GM08714 (cell line): ENCODE results near the gene SLC12A3.

Experiments used
- H3K4me3 ChIP-seq: fragments of 200-500 bp; sonication (Bioruptor generic); 2 replicates; pipeline ENCODE4 v1.5.1; 2014; ENCODE audit warnings: mild to moderate bottlenecking, low read length, inconsistent platforms
- ZNF274 ChIP-seq: IDR thresholded peaks from 2 replicates; pipeline ENCODE4 v1.6.1; 2012; ENCODE audit warnings: mild to moderate bottlenecking, low read depth, low read length

Gene SLC12A3

GRCh38 chr16:56921571-56921970 is 56.6 kb downstream of the SLC12A3 start:
- TF ChIP-seq ZNF274 = no peak
- H3K4me3 ChIP-seq = no peak overlapping the region

DNA sequence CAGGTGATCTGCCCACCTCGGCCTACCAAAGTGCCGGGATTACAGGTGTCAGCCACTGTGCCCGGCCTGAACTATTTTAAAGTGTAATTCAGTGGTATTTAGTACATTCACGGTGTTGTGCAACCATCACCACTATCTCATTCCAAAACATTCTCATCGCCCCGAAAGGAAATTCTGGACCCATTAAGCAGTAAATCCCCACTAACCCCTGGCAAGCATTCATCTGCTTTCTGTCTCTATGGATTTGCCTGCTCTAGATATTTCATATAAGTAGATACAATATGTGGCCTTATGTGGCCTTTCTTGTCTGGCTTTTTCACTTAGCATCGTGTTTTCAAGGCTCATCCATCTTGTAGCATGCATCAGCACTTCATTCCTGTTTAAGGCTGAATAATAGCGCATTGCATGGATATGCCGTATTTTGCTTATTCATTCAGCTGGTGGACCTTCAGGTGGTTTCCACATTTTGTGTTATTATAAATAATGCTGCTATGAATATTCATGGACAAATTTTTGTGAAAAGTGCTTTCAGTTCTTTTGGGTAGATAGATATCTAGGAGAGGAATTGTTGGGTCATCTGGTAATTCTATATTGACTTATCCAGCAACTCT is 58.6 kb downstream of the SLC12A3 start:
- no peak overlapping the region for H3K4me3 ChIP-seq
- TF ChIP-seq ZNF274 = no peak

GRCh38 chr16:56927471-56927870 is 62.5 kb downstream of the SLC12A3 start:
- TF ChIP-seq ZNF274 = no peak
- no peak overlapping the region for H3K4me3 ChIP-seq

DNA sequence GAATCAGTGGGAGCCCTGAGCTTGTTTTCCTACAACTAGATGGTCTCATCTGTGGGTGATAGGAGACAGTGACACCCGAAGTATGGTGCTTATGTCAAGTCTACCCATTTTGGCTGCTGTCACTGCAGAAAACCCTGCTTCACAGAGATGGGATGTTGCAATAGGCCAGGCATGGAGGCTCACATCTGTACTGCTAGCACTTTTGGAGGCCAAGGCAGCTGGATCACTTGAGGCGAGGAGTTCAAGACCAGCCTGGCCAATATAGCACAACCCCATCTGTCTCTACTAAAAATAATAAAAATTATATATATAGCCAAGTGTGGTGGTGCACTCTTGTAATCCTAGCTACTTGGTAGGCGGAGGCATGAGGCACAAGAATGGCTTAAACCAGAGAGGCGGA is 64.6 kb downstream of the SLC12A3 start:
- H3K4me3 ChIP-seq = no peak overlapping the region
- no peak for TF ChIP-seq ZNF274

GRCh38 chr16:56930486-56931270 is 65.7 kb downstream of the SLC12A3 start:
- no peak overlapping the region for H3K4me3 ChIP-seq
- TF ChIP-seq ZNF274 = no peak

DNA sequence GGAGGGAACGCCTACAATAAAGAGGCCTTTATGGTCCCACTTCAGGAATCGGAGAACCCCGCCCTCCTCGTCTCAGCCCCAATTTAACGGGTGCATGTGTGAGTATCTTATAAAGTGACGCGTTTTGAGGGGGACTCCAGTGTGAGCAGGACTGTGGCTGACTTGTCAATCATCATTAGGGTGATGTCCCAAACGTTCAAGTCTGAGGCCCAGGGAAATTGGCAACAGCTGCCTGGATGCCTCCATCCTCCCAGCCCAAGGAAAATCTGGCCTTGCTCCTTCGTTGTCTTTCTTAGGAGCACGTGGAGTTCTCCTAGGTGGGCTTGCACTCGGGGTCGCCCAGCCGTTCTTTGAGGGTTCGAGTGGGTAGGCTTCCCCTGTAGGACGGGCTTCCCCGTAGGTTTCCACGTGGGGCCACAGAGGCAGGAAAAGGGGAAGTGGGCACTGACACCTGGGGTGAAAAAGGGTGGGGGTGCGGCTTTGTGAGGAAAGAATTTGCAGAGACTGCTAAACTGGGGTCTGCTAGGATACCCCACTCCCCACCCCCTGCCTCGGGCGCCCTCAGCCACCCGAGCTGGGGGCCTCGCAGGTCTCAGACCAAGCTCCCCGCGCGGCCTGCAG is 66.4 kb downstream of the SLC12A3 start:
- no peak for TF ChIP-seq ZNF274

DNA sequence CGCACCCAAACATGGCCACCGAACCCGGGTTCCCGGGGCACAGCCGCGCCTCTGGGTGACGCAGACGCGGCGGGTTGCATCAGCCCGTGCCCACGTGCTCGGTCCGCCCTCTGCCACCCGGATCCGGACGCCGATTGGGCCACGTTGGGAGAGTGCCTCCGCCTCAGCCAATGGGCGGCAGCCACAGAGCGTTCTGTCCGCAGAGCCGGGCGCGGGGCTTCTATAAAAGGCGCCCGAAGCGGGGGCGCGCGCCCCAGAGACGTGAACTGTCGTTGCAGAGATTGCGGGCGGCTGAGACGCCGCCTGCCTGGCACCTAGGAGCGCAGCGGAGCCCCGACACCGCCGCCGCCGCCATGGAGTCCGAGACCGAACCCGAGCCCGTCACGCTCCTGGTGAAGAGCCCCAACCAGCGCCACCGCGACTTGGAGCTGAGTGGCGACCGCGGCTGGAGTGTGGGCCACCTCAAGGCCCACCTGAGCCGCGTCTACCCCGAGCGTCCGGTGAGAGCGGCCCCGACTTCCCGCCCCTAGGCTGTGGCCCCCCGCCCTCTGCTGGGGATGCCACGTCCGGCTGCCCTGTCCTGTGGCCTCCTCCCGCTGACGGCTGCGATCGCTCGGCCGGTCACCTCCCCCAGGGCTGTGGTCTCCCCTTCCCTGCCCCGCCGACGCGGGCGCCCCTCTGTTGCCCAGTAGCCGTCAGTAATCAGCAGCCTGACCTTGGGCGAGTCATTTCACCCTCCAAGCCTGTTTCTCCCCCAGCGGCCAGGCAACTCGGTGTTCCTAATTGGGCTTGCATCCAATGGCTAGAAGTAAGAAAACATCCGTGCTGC is 67.1 kb downstream of the SLC12A3 start, which contains the start of gene HERPUD1:
Gene HERPUD1 (plus strand): TSS at position 251 of the 829 bp plus-strand sequence. CDS start 103 bp downstream, at position 354.
- peak within 1 kb of the TSS; percentile 83 for H3K4me3 ChIP-seq
- no peak for TF ChIP-seq ZNF274

More for the DNA sequence above, 66.4 kb downstream of the SLC12A3 start:
- peak overlapping the region; percentile 8; the same call in 1 of the 2 replicates for H3K4me3 ChIP-seq

GRCh38 chr16:56932721-56933619 is 68.0 kb downstream of the SLC12A3 start:
- TF ChIP-seq ZNF274 = no peak
- peak overlapping the region; percentile 83 for H3K4me3 ChIP-seq

GRCh38 chr16:56933828-56934598 is 69.0 kb downstream of the SLC12A3 start:
- TF ChIP-seq ZNF274 = no peak
- H3K4me3 ChIP-seq = peak overlapping the region; percentile 83

- peak overlapping the region; percentile 83 for H3K4me3 ChIP-seq
Observed at GRCh38 chr16:56934599-56935145, 69.7 kb downstream of the SLC12A3 start.

DNA sequence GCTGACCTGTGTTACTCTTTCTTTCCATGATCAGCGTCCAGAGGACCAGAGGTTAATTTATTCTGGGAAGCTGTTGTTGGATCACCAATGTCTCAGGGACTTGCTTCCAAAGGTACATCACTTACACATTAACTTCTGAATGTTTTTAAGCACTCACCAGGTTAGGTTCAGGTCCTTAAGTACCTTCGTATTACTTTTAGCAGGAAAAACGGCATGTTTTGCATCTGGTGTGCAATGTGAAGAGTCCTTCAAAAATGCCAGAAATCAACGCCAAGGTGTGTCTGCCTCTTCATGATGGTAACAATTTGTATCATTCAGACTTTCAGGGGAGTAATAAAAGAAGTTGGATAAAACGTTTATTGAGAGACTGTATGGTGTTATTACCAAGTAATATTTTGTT is 70.2 kb downstream of the SLC12A3 start:
- no peak for TF ChIP-seq ZNF274
- H3K4me3 ChIP-seq = peak overlapping the region; percentile 83

DNA sequence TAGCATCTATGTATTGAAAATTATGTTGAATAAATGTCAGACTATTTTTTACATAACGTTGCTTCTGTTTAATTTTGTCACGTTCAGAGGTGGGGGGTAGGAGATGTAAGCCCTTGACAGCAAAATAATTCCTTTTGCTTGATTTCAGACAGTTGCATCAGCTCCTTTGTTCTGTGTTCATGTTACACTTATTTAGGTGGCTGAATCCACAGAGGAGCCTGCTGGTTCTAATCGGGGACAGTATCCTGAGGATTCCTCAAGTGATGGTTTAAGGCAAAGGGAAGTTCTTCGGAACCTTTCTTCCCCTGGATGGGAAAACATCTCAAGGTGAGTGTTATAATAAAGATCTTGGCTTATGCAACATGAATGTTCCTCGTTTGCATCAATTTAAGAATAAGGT is 71.5 kb downstream of the SLC12A3 start:
- no peak for TF ChIP-seq ZNF274
- no peak overlapping the region for H3K4me3 ChIP-seq
